Tibial nerve (tissue), 4 donors: ENCODE measurements around the gene DHH.
"Not testable (repeated sequence)": the region's sequence is repeated elsewhere in the genome, so short reads cannot be mapped to it uniquely, and the experiment has no call there.

Experiments
- CTCF ChIP-seq, 5 experiments: fragments of 200-600 bp in 3 of 5; fragments of 450-650 bp in 2 of 5; sonication (generic) in 3 of 5; IDR thresholded peaks; one replicate each; pipeline ENCODE4 v1.5.1; 2016 to 2019; ENCODE audit warnings: antibody characterized with exemption in 5 of 5, mild to moderate bottlenecking in 3 of 5, moderate library complexity in 2 of 5
- EP300 ChIP-seq, 2 donors: sonication (generic); formaldehyde crosslinking; IDR thresholded peaks; one replicate each; pipeline ENCODE4 v1.6.1; 2017; ENCODE audit warnings: antibody characterized with exemption in 2 of 2, mild to moderate bottlenecking in 1 of 2

- not testable (repeated sequence) for TF ChIP-seq CTCF, EP300 (IDR thresholded peaks at IDR 0.05)
Measured at GRCh38 chr12:49127971-49128370, 33.4 kb upstream of the DHH start.
